ENCODE measurements around the gene ITPA. TPM values are rescaled to one million over a fixed set of nuclear protein-coding genes. Genes with fewer than 3 reads are reported as not detected.
A peak's percentile ranks its signal among the peaks of the same experiment; 100 is the strongest.

ITPA gene
- total RNA-seq (2013; cell fraction: nucleolus; rRNA removed) = 19.1 and 22.1 TPM in 2 replicates
- total RNA-seq (2014; rRNA removed) (79.8 and 91.8 TPM in 2 replicates), total RNA-seq (2014; rRNA removed; fragmentation: Illumina TruSeq; extraction: Trizol) (46.5 and 48.4 TPM in 2 replicates), total RNA-seq (2021) (78.7 and 86.1 TPM in 2 replicates), polyA plus RNA-seq (2011; rRNA removed) (29.1 and 38.5 TPM in 2 replicates), polyA plus RNA-seq (2014; fragmentation: Illumina TruSeq; extraction: Trizol) (30.8 and 44.4 TPM in 2 replicates), polyA plus RNA-seq (2014; fragmentation: Nextera tagmentation; extraction: Ambion mirVana) (10 to 100 TPM in 1 of 2 experiments, 1 to 10 TPM in 1; 5.5 to 30.2 TPM), polyA plus RNA-seq (2014; rRNA removed) (91.2 and 103 TPM in 2 replicates), polyA plus RNA-seq (2016; fragmentation: Nextera tagmentation; extraction: Ambion mirVana) (100 to 1,000 TPM; 112 to 124 TPM), polyA minus RNA-seq (2011; rRNA and poly(A)+ RNA removed) (8.0 and 22.7 TPM in 2 replicates), Bru-seq, nascent RNA (percentile 72 among the genes with signal in this experiment), BruChase-seq, experiment 1, labeled RNA remaining after a 6-hour chase (percentile 79 among the genes with signal in this experiment), BruChase-seq, experiment 2, labeled RNA remaining after a 2-hour chase (percentile 77 among the genes with signal in this experiment)
- 25.0 TPM for polyA plus RNA-seq (2011; ENCODE audit: low read depth)
- polyA plus RNA-seq (2011; cell fraction: cytosol; rRNA removed) = 54.5 and 77.0 TPM in 2 replicates
- 44.6 and 49.7 TPM in 2 replicates for polyA plus RNA-seq (2011; cell fraction: nucleus; rRNA removed)
- 43.1 and 47.7 TPM in 2 replicates for polyA plus RNA-seq (2012)
- polyA minus RNA-seq (2011; cell fraction: cytosol; rRNA and poly(A)+ RNA removed) = 6.1 and 6.5 TPM in 2 replicates
- 3.1 and 7.1 TPM in 2 replicates for polyA minus RNA-seq (2011; cell fraction: nucleus; rRNA and poly(A)+ RNA removed)
- long read RNA-seq, experiment 1, transcript ITPA-202 (6 exons, 897 nt) = minor isoform, 11 of 58 reads
- long read RNA-seq, experiment 1, transcript ITPA-201 (8 exons, 1,185 nt) = major isoform, 35 of 58 reads
- long read RNA-seq, experiment 1, partial matches to known transcripts = 1 of 58 reads
- long read RNA-seq, experiment 1, other reads (novel, unspliced or antisense) = 8 of 58 reads
- long read RNA-seq, experiment 2, transcript ITPA-202 (6 exons, 897 nt) = minor isoform, 29 of 195 reads
- long read RNA-seq, experiment 2, transcript ITPA-201 (8 exons, 1,185 nt) = major isoform, 138 of 195 reads
- long read RNA-seq, experiment 2, partial matches to known transcripts = 3 of 195 reads
- long read RNA-seq, experiment 2, other reads (novel, unspliced or antisense) = 15 of 195 reads

DNA sequence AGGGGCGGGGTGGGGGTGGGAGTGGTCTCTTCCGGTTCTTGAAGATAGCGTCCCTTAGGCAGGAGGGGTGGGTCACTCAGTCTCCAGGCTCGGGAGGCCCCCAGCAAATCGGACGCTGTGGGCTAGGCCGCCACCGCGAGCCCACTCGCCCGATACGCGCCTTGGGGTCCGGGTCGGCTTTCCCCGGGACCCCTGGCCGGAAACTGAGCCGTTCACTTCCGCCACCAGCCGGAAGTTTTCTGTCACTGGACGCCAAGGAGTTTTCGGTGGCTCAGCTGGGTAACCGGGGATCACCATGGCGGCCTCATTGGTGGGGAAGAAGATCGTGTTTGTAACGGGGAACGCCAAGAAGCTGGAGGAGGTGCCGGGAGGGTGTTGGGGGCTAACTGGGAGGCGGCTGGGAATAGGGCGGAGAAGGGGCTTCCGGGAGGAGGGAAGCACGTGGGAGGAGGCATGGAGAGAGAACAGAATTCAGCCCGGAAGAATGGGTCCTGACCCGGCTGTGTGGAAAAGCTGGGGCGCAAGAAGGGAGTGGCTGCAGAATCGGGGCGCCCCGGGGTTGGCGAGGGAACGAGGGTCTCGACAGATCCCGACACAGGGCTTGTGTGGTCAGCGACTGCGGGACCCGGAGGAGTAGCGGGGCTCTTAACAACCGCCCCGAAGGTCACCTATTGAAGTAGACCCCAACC lies at the start of gene ITPA:
Gene ITPA, plus strand, starts transcription at position 242 of the 689 bp plus-strand sequence. Its CDS starts 54 bp downstream, at position 296.
- CTCF ChIA-PET = interaction anchor here (0.5 to 4.0 kb wide), 7 partner anchors 9 to 434 kb away, joined by 3 to 19 read pairs (median 4); no protein-coding TSS in a partner anchor
- DNase-seq (ENCODE audit: low read depth, low spot score) = no peak
- peaks cover 7% of the 10 kb centered on the region for H3K4me1 ChIP-seq (ENCODE audit: control insufficient read depth, insufficient read depth, low read length)
- peak within 1 kb of the TSS; percentile 99 for H3K4me2 ChIP-seq (ENCODE audit: control insufficient read depth, insufficient read depth)
- peak within 1 kb of the TSS; percentile 97 for H3K9ac ChIP-seq (ENCODE audit: control insufficient read depth, insufficient read depth, low read length)
- FAIRE-seq = peak; percentile 75
- BruUV-seq (replicated peaks) = TSS peak; percentile 89
- ATAC-seq = peak; percentile 73
- WGBS (ENCODE audit: insufficient coverage, insufficient replicate concordance, low lambda C conversion rate, missing lambda C conversion rate) = 1% methylated on average over 45 of the region's 48 CpGs
- intact Hi-C loops (cut with micrococcal nuclease; ENCODE audit: unreplicated experiment) (loop anchor here (10.0 kb wide), 1 partner anchor 165 kb away; the partner anchor contains the start of genes GNRH2 and MRPS26), in situ Hi-C loops (cut with MboI) (no loop called here)
- peak within 1 kb of the TSS; percentile 94 for H3K27ac ChIP-seq (ENCODE audit: control insufficient read depth, insufficient read depth)
- no peaks in the 10 kb centered on the region for H3K27me3 ChIP-seq (replicated peaks in 1 of 2; ENCODE audit: control insufficient read depth in 2 of 2, insufficient read depth in 2 of 2, low read length in 1 of 2)
- 0 out of 4 replicates have a peak, but pooled peaks cover 0 to 3% of the 10 kb centered on the region in 2 experiments for H3K36me3 ChIP-seq (ENCODE audit: control insufficient read depth in 2 of 2, insufficient read depth in 2 of 2, low read length in 1 of 2)
- H4K20me1 ChIP-seq (ENCODE audit: control insufficient read depth, insufficient read depth) = no peaks in the 10 kb centered on the region
- no peaks in the 10 kb centered on the region for H3K9me3 ChIP-seq (replicated peaks; ENCODE audit: control insufficient read depth, insufficient read depth, low read length)
- H2AFZ ChIP-seq (ENCODE audit: control insufficient read depth, low read depth, low read length) = peak within 1 kb of the TSS; percentile 96
- SMC1A ChIA-PET (ENCODE audit: uncharacterized antibody, unreplicated experiment) = interaction anchor here (1.1 to 2.2 kb wide), 2 partner anchors 10 to 13 kb away, joined by 3 to 10 read pairs; no protein-coding TSS in a partner anchor
- peaks cover 32% of the 10 kb centered on the region for H3K79me2 ChIP-seq (ENCODE audit: control insufficient read depth, insufficient read depth, low read length)
- peak within 1 kb of the TSS; percentile 100 for H3K4me3 ChIP-seq
- RAD21 ChIA-PET (ENCODE audit: unreplicated experiment) = interaction anchor here (1.1 to 1.4 kb wide), 2 partner anchors 52 to 107 kb away, joined by 3 to 4 read pairs; no protein-coding TSS in a partner anchor
- POLR2A ChIA-PET = interaction anchor here (0.5 to 1.0 kb wide), 2 partner anchors 13 to 101 kb away, joined by 4 to 11 read pairs; no protein-coding TSS in a partner anchor
- TF ChIP-seq REST (IDR thresholded peaks at IDR 0.05; ENCODE audit: low read depth, low read length) = no peak
- TF ChIP-seq HDGF (IDR thresholded peaks at IDR 0.05) = peak; percentile 78
- TF ChIP-seq E2F4 (IDR thresholded peaks at IDR 0.05; ENCODE audit: low read depth, low read length) = no peak
- TF ChIP-seq SIX5 (IDR thresholded peaks at IDR 0.05; ENCODE audit: low read depth, low read length, severe bottlenecking) = no peak
- peak; percentile 92 for TF ChIP-seq GABPA (IDR thresholded peaks at IDR 0.05; ENCODE audit: low read depth)
- peak; percentile 86 for TF ChIP-seq POLR2A (IDR thresholded peaks at IDR 0.05; ENCODE audit: low read depth, low read length)
- TF ChIP-seq, protein P1, sequence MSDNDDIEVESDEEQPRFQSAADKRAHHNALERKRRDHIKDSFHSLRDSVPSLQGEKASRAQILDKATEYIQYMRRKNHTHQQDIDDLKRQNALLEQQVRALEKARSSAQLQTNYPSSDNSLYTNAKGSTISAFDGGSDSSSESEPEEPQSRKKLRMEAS (IDR thresholded peaks at IDR 0.05; ENCODE audit: low read depth, low read length) = peak; percentile 87
- TF ChIP-seq, protein P2, sequence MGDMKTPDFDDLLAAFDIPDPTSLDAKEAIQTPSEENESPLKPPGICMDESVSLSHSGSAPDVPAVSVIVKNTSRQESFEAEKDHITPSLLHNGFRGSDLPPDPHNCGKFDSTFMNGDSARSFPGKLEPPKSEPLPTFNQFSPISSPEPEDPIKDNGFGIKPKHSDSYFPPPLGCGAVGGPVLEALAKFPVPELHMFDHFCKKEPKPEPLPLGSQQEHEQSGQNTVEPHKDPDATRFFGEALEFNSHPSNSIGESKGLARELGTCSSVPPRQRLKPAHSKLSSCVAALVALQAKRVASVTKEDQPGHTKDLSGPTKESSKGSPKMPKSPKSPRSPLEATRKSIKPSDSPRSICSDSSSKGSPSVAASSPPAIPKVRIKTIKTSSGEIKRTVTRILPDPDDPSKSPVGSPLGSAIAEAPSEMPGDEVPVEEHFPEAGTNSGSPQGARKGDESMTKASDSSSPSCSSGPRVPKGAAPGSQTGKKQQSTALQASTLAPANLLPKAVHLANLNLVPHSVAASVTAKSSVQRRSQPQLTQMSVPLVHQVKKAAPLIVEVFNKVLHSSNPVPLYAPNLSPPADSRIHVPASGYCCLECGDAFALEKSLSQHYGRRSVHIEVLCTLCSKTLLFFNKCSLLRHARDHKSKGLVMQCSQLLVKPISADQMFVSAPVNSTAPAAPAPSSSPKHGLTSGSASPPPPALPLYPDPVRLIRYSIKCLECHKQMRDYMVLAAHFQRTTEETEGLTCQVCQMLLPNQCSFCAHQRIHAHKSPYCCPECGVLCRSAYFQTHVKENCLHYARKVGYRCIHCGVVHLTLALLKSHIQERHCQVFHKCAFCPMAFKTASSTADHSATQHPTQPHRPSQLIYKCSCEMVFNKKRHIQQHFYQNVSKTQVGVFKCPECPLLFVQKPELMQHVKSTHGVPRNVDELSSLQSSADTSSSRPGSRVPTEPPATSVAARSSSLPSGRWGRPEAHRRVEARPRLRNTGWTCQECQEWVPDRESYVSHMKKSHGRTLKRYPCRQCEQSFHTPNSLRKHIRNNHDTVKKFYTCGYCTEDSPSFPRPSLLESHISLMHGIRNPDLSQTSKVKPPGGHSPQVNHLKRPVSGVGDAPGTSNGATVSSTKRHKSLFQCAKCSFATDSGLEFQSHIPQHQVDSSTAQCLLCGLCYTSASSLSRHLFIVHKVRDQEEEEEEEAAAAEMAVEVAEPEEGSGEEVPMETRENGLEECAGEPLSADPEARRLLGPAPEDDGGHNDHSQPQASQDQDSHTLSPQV (IDR thresholded peaks at IDR 0.05) = no peak
